EL (cell line): Measurements from ENCODE around the gene KRT82.
A peak's percentile ranks its signal among the peaks of the same experiment; 100 is the strongest.
"Not testable (repeated sequence)": the region's sequence is repeated elsewhere in the genome, so short reads cannot be mapped to it uniquely, and the experiment has no call there.

ENCODE experiments used
- DNase-seq: peaks from one replicate; pipeline ENCODE4 v3.0.0-alpha.2; 2016

Gene KRT82

DNA sequence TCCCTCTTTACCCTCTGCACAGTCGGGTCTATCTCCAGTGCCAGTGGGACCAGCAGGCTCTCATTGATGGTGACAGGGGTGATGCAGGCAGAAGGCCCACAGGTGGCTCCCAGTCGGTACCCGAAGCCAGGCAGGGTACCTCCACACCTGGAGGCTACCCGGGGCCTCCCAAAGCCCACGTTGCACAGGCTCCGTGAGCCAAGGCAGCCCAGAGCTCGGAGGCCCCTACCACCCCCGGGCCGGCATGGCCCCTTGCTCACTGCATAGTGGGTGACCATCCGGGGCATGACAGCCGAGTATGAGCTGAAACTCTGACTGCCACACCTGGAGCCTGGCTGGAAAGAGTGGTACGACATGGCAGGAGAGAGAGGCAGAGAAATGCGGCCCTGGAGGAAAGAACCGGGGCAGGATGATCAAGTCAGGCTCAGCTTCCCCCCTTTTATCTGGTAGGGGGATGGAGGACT, at the start of gene KRT82:
Gene KRT82 (minus strand): TSS at position 414 of the 464 bp plus-strand sequence. CDS start 58 bp downstream, at position 356.
- no peak for DNase-seq

DNA sequence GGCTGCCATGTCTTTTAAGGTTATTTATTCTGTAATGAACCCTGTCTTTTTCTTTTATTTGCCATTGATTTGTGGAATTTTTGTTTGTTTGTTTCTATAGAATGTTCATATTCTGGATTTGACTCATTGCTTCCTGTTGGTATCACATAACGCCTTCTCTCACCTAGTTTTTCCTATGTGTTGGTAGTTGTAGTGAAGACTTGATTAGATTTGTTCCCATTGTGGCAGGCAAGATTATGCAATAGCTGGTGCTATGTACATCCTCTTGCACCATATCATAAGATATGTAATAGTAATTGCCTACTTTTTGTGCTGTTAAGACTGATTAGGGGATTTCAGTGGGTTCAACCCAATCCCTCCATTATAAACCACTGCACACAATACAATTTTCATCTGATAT, 49.7 kb upstream of the KRT82 start:
- DNase-seq: no peak

DNA sequence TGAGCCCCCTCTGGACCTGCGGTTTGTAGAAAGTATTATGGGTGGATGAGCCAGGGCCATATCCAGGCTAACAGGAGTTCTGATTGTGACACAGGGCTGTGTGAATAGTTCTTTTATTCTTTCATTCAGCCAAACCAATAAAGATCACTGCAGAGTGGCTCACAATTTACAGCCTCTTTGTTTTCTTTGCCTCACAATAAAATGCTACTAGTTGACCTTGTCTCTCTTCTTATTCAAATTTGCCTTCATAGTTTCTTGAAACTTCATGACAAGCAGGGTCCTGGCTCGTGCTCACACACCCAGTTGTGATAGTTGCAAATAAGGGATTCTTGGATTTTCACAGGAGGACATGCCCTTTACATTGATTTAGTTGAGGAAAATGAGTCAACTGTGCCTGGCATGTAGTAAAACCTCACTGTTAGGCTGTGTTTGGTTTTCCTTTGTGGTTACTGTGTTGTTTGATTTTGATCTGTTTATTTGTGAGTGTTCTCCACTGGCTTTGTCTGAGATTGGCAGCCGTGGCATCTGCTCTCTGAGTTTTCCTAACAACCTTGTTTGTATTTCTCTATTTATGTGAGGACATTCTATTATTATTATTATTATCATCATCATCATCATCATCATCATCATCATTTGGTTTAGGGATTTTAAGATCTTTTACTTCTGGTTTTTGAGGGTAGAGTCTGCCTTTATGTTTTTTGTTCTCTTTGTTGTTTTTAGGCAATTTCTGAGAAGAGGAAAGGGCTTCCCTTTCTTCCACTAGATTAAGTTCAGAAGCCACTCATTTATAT, 48.5 kb upstream of the KRT82 start:
- DNase-seq: no peak

DNA sequence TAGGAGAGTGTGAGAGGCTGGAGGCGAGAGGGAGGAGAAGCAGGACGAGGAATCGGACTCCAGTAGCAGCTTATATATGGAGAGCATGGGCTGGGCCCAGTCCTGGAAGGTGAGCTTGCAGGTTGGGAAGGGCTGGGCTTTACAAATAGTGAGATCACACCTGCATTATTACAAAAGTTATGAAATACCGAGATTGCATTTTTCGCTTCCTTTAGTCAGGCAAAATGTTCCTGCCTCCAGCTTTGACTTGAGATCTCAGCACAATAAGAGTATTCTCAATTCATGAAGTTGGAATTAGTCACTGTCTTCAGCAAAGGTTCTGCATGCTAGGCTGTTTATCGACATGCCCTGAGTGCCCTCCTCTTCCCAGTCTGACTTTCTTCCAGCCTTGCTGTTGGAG, 46.0 kb upstream of the KRT82 start, which contains the start of gene KRT6B:
Gene KRT6B (minus strand): TSS at position 46 of the 400 bp plus-strand sequence. CDS start 68 bp downstream, outside the sequence.
- no peak for DNase-seq

DNA sequence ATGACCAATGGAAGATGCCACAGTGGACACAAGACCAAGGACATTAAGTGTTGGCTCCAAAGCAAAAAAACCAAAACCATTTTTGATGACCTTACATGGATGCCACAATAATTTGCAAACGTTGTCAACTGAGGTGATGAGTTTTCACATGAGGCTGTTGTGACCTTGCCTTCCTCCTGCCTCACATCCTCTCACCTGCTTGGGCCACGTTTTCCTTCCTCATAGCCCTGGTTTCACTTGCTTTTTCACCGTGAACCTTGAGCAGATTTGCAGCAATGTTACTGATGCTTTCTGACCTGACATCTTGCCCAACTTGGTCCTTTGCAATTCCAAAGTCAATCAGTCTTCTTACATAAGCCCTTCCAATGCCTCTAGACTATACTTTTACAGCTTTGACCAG, 42.1 kb upstream of the KRT82 start:
- DNase-seq: no peak

DNA sequence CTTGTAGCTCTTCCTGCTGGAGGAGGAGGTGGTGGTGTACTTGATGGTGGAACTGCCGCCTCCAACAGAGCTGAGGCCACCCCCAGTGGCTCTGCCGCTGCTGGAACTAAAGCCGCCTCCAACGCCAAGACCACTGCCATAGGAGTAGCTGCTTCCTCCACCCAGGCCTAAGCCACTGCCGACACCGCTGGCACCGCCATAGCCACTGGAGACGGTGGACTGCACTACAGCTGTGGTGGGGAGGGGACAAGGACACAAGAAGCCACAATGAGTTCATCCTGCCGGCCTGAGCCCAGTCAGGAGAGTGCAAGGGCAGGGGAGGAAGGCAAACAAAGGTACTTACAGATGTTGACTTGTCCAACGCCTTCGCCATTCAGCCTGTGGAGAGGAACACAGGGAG, 41.1 kb upstream of the KRT82 start:
- DNase-seq: not testable (repeated sequence)

DNA sequence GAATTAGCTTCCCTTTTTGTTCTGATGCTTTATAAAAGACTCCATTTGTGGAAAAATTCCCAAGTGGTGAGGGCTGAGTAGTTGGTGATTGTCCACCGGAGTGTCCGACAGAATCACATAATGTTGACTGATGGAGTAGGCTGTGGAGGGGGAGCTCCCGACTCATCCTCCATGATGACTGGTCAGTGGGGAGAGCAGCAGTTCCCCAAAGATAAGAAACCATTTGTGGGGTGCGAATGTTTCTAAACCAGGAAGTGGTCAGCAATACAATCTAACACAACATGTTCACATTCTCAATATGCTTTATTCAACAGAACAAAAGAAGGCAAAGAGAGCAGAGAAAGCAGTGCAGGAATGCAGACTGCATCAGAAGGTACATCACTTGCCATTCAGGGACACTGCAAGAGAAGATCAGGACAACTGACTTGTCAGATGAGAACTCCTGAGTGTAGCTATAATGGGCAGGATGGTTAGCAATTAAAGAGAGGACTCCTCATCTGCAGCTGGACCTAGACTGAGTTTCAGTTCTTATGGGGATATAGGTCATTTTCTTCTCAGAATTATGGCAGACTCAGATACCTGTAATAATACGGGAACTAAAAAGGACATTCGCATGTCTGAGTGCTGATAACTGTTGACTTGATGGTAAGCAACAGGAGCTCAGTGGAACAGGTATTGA, 40.4 kb upstream of the KRT82 start:
- DNase-seq: no peak

DNA sequence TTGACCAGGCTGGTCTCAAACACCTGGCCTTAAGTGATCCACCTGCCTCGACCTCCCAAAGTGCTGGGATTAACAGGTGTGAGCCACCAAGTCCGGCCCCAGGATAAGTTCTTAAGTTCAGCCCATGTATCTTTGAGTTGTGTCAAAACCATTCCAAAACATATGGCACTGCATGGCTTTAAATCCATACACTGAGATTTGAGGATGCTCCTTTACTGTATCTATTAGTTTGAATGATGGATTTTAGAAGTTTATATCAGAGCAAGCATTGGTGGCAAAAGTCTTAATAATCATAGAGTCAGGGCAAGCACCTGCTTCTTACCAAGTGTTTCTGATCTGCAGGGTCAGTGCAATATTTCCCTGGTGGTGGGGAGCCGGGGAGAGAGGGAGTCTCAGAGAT, 39.7 kb upstream of the KRT82 start:
- no peak for DNase-seq

DNA sequence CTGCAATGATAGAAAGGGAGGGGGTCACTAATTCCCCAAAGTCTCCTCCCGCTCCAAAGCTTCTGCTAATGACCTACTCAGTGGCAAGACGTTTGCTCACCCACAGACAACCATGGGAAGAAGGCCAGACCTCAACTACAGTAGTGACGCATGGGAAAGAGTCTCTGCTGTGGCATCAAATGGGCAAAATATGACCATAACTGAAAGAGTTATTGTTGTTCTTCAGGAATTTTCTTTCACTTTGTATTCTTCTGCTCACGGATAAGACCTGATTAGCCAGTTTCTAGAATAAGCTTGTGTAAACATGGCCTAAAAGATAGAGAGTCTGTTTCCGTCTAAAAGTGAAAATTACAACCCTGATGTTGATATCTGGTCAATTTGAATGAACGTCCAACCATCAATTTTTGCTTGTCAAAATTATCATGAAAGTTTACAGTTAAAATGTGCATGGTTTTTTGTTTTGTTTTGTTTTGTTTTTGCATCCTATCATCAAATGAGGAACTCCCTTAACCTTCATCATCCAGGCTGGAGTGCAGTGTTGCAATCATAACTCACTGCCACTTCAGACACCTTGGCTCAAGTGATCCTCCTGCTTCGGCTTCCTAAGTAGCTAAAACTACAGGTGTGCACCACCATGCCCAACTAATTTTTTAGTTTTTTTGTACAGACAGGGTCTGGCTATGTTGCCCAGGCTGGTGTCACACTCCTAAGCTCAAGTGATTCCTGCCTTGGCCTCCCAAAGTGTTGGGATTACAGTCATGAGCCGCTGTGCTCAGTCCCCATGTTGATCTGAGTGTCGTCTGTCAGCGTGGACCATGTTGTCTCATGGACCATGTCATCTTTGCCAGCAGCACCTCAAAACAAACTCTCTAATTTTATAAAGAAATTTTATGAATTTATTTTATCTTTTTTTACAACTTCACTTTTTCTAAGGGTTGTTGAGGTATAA, 38.8 kb upstream of the KRT82 start:
- no peak for DNase-seq

DNA sequence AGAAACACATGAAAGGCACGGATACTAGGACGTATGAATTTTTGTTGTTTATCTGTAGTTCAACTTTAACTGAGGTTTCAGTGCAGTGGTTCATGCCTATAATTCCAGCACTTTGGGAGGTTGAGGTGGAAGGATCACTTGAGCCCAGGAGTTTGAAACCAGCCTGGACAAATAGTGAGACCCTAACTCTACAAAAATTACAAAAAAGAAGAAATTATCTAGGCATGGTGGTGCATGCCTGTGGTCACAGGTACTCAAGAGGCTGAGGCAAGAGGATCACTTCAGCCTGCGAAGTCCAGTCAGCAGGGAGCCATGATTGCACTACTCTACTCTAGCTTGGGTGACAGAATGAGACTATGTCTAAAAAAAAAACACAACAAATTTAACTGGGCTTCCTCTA, 37.8 kb upstream of the KRT82 start:
- DNase-seq: no peak

DNA sequence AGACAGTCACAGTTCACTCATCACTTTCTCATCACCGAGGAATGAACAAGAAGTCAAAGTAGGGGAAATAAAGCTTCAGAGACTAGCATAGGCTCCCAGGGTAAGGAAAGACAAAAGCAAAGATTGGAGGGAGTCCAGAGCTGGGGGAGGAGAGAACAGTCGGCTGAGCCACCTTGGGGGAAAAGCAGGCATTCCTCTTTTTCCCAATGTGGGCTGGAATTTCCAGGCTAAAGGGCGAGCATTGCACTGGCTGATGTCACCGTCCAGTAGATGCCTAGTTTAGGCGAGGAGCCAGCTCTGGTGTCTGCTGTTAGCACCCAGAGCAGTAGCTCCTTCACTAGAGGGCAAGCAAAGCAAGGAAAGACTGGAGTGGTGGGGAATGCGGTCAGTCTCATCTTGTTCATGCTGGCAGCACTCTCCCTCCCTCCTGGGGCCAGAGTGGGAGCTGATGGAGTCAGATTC, 36.5 kb upstream of the KRT82 start:
- DNase-seq: peak; percentile 97

DNA sequence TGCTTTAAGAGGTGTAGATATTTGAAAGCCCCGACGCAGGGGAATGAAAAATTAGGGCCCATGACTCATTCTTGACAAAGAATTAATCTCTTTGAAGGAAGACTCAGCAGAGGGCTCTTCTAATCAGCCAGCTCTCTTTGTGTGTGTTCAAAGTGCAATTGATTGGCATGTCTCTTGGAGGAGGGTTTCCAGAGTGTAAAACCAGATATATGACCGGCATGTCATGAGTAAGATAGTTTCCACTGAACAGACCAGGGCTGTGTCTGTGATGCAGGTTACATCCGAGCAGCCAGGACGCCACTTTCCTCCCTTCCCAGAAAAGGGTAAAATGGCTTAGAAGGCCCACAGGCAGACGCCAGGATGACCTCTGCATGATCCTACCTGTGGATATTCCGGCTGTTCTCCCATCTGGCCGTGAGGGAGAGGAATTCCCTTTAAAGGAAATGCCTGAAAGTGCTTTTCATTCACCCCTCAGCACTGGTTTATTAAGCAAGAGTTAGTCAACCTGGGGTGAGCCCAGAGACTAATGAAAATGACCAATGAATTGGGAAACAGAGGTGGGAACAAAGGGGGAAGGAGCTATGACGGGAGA, 35.3 kb upstream of the KRT82 start:
- DNase-seq: peak; percentile 50

DNA sequence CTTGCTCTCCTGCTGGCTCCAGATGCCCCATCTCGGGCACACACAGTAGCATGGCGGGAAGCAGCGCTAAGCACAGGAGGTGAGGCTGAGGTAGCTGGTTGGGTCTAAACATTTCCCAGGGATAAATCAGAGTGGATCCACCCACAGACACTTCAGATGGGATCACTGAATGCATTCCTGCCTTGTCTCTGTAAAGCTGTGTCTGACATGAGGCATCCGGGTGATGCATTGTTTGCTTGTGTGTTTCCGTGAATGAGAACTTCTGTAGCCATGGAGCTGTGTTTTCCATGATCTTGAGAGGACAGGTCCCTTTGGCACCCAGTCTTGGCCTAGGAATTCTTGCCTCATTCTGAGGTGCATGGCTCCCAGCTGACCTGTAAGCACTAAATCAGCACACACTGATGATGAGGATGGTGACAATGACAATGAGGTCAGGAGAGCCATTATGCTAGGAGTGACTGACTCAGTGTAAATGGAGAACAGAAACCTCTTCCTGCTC, 34.7 kb upstream of the KRT82 start:
- DNase-seq: peak; percentile 60

DNA sequence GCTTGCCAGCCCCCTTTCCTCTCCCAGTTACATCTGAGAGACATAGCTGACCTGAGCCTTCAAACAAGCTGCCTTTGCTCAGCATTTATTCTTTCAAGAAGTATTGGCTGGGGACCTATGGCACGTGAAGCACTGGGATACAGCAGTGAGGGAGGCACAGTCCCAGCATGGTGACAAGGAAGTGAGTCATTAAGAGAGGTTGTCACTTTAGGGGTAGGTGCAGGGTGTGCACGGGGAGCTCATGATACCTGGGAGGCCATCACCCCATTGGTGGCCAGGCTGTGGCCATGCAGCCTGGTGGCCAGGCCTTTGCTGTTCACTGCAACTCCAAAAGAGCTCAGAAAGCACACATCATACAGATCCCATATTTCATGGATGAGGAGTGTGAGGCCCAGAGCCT, 33.7 kb upstream of the KRT82 start:
- no peak for DNase-seq

DNA sequence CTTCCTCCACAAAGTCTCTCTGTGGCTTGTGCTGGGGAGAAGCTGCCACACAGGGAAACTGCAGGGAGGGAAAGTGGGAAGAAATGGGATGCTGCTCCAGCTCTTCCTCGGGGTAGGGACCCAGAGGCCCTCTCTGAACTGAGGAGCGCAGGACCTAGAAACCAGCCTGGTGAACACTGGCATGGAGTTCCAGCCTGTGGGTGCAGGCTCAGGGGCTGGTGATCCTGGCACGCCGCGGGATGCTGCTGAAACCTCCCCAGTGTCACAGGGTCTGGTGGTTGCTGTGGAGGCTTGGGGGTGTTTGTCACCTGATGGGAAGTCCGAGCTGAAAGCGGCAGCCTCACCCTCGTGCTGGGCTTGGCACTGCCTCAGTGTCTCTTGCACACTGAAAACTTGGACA, 33.3 kb upstream of the KRT82 start:
- no peak for DNase-seq

DNA sequence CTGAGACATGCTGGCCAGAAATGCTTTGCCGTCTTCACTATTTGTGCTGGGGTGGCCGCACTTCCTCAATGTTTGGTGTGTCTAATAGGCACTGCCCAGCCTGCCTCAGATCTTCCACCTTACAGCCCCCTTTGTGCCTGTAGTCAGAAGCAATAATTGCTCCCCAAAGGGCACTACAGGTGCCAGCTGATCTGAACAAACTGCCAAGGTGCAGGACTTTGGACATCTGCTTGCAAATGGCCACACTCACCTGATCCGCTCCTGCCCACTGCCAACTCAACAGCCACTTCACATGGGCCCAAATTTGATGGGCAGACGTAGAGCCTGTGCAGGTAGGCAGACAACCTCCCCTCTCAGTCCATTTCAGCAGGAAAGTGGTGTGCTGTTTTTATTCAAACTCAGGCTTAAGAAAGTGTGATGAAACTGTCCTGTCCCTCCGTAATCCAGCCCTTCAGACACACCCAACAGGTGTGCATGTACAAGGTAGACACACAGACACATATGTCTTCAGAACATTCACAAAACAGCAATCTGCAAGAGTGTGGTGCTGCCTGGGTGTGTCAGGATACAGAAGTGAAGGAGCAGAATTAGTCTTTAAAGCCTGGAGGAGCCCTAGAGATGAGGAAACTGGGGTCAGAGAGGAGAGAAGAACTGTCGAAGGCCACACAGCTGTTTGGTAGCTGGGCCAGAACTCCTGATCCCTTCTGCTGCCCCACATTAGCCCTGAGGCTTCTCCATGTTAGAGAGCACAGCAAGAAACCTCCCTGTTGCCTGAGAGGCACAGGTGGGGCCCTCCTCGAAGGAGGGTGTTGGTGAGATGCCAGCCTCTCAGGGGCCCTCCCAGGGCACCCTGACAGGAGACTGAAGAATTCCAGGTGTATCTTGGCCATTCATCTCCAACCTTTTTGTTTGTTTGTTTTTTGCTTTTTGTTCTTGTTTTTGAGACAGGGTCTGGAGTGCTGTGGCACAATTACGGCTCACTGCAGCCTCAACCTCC, 32.5 kb upstream of the KRT82 start:
- no peak for DNase-seq

DNA sequence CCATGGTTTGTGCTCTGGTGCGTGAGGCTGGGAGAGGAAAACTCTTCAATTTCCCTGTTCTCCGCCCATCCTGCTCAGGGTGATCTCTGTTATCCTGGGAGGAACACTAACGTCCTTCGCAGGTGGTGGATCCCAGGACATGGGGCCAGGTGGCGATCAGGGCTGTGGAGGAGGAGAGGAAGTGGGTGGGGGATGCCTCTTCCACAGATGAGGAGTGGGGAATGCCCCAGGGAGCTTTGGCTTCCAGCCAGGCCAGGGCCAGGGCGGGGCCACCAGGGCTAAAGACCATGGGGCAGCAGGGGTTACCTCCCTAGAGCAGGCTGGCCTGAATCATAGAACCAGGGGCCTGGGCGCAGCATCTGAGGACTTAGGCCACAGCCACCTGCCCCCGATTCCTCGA, 31.4 kb upstream of the KRT82 start:
- no peak for DNase-seq

DNA sequence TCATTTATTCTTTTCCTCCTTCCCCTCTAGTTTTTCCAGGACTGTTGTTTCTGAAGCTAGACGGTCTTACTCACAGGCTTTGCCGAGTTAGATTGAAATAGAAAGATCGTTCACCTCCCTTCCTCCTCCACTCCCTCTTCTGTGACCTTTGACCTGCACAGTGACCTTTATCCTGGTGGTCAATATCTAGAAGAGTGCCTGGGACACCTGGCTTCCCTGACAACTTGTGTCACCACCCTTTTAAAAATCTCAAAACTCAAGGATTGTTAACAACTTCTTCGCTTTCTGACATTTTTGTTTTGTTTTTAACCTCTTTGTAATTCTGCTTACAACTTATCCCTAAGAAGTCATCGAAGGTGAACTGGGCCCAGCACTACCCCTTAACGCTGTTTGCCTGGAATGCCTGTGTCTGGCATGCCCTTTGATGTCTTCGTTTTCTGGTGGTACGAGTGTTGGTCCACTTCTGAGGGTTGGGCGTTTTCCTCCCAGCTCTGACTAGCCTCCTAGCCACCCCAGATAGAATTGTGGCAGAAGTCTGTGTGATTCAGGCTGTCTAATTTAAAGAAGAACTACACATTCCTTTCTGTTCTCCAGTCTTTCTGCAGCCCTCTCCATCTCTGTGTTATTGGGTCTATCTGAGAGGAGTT, 30.8 kb upstream of the KRT82 start:
- no peak for DNase-seq

DNA sequence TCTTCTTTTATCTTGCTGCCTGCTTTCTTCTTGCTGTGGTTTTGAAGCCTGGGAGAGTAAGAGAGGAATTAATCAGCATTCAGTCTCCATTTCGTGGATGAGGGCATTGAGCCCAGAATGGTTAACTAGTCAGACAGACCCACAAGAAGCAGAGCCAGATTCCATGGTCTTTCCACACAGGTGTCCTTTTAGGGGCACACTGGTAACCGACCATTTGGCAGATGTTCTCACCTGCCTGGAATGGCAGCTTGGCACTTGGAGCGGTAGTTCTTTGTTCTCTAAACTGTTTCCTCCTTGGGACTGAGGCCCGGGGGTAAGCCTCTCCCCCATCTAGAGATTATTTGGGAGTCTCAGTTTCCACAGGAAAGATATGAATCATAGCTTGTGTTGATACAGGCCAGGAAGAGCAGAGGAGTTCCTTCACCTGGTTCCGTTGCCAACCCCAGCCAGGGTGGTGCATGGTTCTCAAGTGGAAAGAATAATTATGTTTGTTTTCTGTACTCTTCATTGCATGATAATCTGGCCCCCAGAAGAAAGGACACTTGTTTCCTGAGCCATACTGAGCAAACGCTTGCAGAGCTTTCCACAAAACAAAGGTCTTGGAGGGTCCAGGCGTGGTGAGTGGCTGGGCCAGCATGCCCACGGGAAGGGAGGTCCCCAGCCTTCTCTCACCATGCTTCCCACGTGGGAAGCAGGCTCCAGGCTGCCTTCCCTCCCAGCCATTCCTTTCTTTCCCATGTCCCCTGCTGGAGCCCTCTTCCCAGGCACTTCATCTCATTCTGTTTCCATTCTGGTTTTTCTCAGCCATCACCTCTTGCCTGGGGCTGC, 30.1 kb upstream of the KRT82 start:
- DNase-seq: no peak

DNA sequence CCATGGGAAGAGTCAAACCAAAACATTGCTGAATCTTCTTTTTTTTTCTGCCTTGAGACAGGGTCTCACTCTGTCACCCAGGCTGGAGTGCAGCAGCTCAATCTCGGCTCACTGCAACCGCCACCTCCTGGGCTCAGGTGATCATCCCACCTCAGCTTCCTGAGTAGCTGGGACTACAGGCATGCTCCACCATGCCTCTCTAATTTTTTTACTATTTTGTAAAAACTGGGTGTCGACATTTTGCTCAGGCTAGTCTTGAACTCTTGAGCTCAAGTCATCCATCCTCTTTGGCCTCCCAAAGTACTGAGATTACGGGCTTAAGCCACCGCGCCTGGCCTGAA, 29.5 kb upstream of the KRT82 start:
- no peak for DNase-seq
